Fibroblast of gingiva (primary cell): ENCODE data around the gene LHPP.
"Not testable (repeated sequence)": the region's sequence is repeated elsewhere in the genome, so short reads cannot be mapped to it uniquely, and the experiment has no call there.

Experiments used
- DNase-seq: peaks from one replicate; pipeline ENCODE4 v3.0.0-alpha.2; 2011; ENCODE audit warnings: low read depth

LHPP gene

DNA sequence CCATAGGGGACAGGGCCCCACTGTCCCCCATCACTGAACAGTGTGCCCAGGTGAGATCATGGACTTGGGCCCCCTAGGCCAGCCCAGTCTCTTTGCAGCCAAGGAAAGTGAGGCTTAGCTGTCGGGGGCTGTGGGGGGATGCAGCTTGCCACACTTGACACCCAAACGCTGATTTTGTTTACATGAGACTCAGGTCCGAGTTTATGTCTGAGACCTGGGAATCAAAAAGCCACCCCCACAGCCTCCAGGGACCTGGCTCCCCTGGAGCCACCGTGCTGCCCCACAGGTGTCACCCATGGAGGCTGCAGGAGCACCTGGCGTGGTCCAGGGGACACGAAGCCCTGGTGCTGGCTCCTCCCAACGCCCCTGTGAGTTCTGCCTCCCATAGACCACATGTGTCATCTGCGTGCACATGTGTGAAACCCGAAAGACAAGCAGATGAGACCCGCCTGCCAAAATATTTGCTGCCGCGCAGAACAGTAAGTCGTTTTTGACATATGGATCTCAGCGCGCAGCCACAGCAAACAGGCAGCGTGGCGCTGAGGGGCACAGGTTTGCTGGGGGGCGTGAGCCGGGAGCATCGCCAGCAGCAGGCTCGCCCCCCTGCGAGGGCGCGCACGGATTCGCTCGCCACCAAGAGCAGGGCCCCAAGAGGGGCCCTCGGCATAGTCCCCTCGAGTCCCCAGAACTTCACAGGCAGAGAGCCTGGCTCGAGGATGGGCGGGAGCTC, 112.3 kb downstream of the LHPP start:
- DNase-seq, result no peak

DNA sequence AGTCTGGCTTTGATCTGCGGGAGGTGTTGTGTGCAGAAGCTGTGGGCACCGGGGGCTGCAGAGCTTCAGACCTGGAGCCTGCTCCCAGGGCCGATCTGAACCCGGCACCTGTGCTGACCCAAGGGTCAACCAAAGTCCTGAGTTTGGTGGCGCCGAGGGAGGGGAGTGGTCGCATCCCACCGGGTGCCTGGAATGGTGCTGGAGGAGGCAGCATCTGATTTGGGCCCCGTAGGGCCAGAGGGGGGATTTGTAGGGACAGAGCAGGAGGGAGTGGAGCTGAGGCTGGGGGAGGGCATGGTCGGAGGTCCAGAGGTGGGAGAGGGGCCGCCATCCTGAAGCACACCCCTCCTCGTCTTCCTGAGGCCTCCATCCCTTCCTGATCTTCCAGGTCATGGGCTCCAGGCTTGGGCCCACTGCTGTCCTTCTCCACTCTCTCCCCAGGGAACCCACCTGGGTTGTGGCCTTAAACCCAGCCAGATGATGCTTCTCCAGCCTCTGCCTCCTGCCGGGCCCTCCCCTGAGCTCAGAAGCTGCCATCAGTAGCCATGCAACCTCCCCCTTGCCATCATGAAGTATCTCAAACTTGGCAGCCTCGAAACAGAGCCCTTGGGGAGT, 112.9 kb downstream of the LHPP start:
- no peak for DNase-seq

DNA sequence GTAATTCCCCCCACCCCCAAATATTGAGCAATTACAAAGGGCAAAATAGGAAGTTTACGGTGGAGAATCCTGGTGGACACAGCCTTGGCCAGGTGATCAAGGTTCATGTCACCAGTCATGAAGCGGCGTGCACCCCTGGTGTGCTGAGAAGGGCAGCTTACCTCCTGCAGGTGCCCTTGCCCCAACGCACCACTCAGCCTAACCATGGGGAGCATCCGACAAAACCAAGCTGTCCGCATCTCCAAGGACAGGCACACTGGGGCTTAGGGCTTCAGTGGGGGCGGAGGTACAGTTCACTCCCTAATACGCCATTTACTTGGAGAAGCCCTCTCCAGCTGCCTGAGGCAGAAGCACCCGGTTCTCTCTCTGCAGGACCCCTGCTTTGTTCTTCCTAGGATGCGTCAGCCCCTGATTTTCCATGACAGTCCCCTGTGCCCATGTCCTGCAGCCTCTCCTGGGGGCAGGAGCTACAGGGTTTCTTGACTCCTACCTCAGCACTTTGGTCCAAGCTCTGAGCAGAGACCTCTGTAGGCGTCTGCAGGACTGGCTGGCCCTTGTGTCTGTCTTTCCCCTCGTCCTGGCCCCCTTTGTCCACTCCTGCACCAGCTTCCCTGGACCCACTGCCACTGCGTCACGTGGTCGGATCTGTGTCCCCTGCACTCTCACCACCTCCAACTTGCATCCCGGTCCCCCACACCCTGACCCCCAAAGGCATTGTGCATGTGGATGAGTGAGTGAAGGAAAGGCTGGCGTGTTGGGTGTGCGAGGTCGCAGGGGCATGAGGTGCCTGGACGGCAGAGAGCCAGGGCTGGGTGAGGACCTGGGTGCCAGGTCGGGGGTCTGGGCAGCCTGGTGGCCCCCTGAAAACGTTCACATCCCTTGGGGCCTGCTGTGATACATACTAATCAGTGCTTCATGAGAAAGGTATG, 113.7 kb downstream of the LHPP start:
- no peak for DNase-seq

DNA sequence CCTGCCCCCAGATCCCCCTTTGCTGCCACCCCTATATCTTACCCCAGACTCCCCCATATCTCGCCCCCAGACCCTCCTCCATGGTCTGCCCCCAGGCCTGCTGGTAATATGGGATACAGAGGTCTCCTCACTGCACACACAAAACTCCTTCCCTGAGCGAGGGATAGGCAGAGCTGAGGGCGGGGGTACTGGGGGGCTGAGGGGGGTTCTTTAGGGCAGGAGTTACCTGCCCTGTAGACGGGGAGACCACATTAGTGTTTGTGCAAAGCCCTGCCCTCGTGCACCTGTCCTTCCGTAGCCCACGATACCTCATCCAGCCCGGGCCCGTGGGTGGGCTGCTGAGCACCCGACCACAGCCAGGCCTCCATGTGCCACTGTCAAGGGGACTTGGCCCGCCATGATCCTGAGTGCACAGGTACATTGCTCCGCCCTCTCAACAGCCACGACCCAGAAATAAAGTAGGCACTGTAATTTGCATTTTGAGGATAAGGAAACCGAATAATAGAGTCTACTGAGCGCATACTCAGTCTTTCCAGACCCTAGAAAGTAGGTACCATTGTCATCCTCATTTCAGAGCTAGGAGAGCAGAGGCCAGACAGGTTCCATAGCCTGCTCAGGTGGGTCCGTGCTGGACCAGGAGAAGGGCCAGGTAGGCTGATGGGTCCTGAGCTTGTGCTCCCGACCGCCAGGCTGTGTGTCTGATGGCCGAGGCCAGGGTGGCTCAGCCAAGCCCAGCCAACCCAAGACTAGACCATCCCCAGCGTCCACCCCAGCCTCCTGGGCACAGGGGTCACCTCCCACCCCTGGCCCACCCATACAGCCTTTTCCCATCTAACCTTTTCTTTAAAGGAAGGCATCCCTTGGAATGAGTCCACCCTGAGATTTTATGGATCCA, 115.2 kb downstream of the LHPP start:
- DNase-seq, result no peak

DNA sequence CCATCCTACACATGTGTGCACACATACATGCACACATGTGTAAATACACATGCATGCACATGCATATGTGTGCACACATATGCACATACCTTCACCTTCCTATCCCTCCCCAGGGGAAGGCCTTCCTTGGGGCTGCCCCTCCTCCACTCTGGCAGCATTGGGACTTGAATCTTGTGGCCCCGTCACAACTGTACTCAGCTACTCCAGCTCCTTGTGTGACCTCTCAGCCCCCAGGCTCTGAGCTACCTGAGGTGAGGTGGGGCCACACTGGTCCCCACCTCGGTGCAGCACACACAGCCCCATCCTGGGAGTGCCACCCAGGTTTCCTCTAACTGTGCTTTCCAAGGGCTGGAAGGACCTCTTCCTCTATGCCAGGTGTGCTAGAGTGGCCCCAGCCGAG, 116.0 kb downstream of the LHPP start:
- DNase-seq, result no peak

DNA sequence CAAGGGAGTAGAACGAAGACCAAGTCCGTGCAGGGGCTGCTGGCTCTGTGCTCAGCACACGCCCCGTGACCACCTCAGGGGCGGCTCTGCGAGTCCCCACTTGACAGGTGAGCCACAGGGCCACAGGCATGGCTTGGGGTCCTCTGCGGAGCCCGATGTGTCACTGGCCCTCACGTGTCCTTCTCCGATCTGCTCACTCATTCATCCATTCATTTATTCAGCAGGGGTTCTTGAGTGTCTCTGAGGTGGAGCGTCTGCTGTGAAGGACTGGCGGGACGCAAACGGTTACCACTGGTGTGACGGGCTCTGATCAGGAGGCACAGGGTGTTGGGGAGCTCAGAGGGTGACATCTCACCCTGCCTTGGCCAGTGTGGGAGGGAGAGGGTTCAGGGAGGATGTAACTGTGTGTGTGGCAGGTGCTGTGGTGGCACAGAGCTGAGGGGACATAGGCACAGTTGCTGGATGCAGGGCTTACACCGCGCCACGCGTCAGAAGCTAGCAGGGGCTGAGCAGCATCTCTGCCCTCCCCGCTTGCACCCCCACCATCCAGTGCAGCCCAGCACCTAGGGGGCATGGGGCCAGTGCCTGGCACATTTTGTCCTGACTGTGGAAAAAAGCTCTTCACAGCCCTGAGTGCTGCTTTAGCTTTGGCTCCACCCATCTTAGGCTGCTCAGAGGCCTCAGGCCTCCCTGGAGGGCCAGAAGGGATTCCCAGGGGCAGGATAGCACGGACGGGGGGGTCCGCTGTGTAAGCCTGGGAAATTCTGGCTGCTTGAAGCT, 116.8 kb downstream of the LHPP start:
- DNase-seq, result no peak

DNA sequence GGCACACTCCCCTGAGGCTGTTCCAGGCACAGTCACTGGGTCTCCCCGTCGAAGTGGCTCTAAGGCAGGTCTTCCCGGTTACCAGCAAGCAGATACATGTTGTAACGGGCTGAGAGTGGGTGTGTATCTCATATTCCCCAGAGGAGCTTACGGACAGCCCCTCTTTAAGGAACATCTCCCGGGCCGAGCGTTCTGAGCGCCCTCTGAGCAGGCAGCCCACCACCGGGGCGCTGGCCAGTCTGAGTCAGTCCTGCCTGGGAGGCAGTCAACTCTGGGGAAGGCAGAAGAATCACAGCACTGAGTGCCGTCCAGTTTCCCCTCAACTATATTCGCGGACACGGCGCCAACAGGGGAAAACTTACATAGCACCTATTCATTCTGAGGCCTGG, 117.4 kb downstream of the LHPP start:
- DNase-seq, result peak; percentile 16

DNA sequence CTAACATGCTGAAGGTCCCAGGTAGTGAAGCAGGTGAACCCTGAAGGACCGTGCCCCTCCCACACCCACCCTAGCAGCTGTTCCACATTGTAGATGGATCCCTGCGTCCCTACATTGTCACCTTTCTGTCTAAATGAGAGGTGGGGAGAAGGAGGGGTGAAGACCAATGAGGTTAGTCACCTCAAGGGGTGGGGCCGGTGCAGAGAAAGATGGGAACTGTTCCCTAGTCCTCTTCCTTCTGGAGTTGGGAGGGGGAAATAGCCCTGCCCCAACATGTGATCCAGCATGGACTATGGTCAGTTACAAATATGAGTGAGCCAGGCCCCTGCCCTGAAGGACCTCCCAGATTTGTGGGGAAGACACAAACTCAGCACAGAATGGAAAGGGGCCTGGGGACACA, 124.5 kb downstream of the LHPP start:
- DNase-seq, result no peak

DNA sequence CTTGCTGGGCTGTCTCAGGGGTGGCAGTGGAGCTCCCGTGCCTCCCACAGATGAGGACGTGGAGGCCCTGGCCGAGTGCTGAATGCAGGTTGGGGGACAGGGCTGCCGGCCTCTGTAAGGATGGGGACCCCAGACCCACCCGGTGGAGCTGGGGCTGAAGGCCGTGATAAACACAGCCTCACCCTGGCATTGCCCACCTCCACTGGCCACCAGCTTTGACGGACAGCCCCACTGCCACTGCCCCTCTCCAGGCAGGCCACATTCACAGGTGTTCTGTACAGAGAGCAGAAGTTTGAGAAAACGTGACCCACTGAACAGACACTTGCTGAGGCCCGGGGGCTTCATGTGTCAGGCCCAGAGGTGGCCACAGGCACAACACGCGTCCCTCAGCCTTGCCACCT, 126.2 kb downstream of the LHPP start:
- no peak for DNase-seq

DNA sequence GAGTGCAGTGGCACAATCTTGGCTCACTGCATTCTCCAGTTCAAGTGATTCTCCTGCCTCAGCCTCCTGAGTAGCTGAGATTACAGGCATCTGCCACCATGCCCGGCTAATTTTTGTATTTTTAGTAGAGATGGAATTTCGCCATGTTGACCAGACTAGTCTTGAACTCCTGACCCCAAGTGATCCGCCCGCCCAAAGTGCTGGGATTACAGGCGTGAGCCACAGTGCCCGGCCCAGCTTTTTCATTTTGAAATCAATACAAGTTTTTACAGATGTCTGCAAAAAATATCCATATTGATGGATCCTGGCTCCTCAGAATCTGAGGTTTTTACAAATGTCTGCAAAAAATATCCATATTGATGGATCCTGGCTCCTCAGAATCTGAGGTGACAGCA, 126.7 kb downstream of the LHPP start:
- not testable (repeated sequence) for DNase-seq

DNA sequence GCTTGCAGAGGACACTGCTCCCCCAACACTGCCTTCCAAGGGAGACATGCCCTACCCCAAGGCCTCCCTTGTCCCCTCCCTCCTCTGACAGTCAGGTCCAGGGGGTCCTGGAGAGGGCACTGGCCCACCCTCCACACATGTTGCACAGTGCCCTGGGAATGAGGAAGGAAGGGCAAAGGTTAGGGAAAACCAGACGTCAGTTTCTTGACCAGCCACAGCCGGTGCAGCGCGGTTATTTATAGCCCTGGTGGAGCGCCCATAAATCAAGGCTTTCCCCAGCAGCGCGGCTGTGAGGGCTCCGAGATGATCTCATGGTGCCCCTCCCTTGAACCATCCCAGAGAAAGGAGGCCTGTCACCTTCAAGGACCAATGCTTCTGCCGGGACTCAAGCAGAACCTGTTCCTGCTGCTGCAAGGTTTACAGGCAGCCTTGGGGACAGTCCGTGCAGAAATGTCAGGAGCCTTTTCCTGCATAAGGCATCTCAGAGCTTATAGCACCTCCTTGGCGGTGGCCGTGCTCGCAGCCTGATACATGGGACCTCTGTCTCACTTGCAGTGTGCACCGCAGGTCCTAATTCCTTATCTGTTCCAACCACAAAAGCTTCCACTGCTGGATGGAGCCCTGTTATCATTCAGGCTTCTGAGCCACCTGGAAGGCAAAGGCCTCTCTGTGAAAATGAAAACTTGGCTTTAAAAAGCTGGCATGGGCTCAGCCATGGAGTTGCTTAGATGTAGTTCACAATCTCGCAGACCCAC, 127.3 kb downstream of the LHPP start:
- DNase-seq, result no peak

DNA sequence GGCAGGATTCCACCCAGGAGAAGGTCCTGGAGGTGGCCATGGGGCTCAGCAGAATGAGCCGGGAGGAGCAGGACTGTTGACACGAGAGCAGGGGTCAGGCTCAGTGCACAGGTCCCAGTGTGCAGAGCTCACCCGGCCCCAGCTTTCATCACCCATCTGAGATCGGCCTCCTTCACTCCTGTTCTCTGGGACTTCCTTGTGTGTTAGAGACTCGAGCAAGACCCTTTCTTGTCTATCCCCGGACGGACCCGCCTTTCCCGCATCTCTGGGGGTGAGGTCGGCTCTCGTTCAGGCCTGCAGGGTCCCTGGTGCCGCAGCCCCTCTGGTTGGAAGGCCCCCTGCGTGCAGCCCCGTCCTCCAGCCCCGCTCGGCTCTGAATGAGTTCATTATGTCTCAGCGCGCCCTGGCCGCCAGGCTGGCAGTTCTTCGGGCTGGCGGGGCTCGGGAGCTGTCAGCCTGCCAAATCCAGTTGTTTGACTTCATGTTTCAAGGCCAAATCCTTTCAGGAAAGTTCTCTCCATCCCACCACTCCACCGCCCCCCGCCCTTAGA, 127.9 kb downstream of the LHPP start:
- no peak for DNase-seq

DNA sequence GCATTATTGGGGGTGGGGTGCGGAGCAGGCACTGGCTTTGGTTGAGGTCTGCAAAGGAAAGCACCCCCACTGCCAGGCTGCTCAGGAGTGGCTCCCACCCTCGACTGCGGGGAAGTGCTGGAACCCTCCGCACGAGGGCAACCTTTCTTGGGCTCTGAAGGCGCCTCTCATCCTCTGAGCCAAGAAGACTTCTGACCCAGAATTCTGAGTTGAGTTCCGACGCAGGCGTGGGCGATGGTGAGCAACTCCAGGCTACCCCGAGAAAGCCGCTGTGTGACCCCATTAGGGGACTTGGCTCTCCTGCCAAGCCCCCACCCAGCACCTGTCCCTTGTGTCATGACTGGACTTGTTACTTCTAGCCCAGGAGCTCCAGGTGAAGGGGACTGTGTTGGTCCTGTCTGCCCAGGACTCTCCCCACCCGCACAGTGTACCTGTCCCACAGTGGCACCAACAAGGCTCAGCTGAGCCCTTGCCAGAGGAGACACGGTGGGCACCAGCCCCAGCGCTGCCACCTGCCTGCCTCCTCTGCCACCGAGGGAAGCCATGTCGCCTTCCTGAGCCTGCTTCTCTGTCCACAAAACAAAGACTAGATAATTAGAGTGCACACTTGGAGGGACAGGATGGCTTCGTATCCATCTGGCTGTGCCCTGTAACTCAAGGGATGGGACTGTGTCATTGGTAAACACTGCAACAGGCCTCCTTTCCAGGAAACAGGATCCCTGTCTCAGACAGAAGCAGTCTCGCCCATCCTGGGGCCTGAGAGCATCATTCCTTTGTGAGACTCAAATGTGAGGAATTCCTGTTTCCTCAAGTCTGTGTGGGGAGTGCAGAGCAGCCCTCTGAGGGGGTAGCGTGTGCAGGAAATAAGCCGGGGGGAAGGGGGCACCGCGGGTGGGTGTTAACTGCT, 128.8 kb downstream of the LHPP start:
- no peak for DNase-seq

DNA sequence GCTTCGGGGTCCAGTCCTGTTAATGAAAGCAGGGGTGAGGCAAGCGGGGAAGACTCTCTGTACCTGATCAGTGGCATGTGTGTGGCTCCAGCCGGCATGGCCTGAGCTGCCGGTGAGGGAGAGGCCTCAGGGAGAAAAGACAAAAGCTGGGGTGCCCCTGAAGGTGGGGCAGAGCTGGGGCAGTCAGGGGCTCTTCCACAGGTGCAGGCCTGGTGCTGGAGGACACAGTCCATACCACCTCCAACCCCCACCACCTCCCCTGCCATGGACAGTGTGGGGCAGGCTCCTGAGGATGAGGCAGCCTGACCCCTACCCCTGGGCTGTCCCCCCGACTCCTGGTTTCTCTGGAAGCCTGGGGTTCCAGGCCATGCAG, 129.5 kb downstream of the LHPP start:
- no peak for DNase-seq

DNA sequence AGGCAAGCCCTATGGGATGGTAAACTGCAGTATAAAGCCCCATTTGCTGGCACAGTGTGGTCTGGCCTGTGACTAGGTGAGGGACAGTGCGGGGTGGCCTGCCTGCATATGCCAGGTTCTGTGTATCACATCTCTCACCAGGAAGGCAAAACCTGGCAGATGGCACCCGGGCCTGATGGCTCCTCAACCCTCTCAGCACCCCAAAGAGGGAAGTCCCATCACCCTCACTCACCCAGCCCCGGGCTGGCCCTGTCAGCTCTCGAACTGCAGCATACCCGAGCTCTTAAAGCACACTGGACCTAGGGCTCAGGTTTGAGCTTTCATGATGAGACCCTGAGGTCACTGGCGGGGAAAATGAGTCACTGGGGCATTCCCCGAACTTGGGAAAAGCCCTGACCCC, 130.5 kb downstream of the LHPP start:
- no peak for DNase-seq

DNA sequence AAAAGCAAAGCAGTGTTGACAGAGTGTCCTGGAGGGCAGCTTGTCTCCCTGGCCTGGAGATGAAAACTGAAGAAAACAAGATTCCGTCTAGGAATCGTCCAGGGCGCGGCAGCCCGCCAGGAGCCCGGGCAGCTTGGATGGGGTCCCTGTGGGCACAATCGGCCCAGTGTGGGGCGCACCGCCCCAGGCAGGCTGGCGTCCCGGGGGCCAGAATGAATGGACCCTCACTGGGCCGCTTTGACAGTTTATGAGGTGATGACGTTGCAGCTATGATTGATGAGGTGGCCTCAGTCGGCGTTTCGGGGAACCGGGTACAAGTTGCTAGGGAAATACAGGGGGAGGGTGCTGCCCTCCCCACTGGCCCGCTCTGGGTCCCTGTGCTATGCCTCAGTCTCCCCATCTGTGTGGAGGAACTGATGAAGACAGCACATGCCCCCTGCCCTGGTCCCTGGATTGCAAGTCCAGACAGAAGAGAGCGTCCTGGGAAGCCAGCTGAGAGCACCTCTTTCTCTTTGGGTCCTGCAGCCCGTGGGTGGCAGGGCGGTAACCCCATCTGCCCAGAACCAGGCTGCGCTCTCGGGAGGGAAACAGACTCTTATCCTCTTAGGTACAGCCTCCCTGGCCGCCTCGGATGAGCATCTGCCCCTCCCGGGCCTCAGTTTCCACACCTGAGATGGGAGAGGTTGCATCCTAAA, 131.3 kb downstream of the LHPP start:
- DNase-seq, result no peak

DNA sequence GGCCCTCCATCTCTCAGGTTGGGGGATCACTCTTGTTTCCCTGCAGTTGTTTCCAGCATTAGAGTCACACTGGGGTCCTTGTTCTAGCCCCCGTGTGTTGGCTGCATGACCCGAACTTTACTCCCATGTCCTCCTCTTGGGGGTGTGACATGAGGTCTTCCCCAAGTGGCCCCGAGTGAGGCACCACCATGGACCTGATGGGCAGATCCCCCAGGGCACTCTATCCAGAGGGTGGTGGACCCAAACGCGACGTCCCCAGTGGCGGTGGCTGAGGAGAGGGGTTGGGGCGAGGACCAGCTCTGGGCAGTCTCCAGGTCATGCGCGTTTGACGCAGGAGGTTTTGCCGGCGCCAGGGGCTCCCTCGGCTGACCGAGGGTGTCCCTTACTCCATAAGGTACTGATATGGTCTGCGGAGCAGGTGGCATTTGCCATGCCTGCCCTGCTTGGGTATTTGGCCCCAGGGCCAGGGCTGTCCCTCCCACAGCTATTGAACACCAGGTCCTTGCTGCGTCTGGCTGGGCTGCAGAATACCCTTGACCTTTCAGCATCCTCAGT, 131.9 kb downstream of the LHPP start:
- no peak for DNase-seq

DNA sequence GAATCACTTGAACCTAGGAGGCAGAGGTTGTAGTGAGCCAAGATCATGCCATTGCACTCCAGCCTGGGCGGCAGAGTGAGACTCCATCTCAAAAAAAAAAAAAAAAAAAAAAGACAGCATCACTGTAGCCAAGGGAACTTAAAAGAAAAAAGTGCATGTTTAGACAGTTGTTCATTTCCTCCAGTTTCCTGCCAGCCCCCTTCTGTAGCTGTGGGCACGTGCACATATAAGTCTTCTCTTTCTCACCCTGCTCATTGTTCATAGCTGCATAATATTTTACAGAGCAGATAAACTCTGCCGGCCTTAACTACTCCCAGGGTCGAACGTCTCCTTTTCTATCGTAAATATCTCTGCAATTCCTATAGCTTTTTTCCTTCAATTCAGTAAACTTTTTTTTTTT, 132.6 kb downstream of the LHPP start:
- DNase-seq, result no peak
